Measurements from ENCODE around the gene MPST.

GRCh38 chr22:37054056-37054395, 34.5 kb downstream of the MPST start:
- no peak for TF ChIP-seq EZH2phosphoT487 (IDR thresholded peaks at IDR 0.05; ENCODE audit: borderline replicate concordance, low read length)
- TF ChIP-seq, protein P1, sequence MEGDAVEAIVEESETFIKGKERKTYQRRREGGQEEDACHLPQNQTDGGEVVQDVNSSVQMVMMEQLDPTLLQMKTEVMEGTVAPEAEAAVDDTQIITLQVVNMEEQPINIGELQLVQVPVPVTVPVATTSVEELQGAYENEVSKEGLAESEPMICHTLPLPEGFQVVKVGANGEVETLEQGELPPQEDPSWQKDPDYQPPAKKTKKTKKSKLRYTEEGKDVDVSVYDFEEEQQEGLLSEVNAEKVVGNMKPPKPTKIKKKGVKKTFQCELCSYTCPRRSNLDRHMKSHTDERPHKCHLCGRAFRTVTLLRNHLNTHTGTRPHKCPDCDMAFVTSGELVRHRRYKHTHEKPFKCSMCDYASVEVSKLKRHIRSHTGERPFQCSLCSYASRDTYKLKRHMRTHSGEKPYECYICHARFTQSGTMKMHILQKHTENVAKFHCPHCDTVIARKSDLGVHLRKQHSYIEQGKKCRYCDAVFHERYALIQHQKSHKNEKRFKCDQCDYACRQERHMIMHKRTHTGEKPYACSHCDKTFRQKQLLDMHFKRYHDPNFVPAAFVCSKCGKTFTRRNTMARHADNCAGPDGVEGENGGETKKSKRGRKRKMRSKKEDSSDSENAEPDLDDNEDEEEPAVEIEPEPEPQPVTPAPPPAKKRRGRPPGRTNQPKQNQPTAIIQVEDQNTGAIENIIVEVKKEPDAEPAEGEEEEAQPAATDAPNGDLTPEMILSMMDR (IDR thresholded peaks at IDR 0.05; ENCODE audit: low read depth, low read length, poor library complexity, severe bottlenecking) = no peak
